DLD1 (cell line): ENCODE results near the gene SHQ1.
"Not testable (repeated sequence)": the region's sequence is repeated elsewhere in the genome, so short reads cannot be mapped to it uniquely, and the experiment has no call there.

Source experiments
- in situ Hi-C: cut with HindIII; loops from 2 replicates; pipeline ENCODE4 v1.10.0; 2017; ENCODE audit warnings: low sequenced_read_pairs

SHQ1 gene

DNA sequence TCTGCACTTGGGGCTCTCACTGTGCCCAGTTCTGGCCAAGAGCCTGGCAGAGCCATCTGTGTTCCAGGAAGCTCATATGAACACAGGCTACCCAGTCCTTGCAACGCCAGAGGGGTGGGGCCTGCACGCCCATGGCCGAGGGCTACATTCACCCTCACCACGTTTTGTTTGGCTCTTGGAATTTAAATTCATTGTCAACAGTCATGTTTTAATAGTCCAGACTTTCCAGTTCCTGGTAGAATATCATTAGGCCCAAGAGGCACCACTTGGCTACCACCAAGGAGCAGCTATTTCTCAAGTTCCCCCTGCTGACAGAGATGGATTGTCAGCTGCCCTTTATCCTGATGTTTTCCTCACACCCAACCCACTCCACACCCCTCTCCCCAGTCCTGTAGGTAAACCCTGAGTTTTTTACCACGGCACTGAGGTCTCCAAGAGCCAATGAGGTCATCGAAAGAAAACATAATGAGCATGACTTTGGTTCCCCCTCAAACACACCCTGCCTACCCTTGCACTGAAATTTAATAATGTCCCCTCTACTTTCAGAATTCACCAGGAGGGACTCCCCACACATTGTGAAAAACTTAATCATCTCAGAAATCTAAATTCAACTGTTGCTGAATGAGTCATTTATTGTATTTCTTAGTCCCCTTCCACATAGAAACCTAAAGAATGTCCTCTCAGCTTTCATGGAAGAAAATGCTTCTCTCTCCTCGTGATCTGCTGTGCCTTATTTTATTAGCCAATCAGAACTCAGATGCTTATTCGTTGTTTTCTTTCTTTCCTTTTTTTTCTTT, 125.1 kb downstream of the SHQ1 start:
- in situ Hi-C loops = no loop called here

DNA sequence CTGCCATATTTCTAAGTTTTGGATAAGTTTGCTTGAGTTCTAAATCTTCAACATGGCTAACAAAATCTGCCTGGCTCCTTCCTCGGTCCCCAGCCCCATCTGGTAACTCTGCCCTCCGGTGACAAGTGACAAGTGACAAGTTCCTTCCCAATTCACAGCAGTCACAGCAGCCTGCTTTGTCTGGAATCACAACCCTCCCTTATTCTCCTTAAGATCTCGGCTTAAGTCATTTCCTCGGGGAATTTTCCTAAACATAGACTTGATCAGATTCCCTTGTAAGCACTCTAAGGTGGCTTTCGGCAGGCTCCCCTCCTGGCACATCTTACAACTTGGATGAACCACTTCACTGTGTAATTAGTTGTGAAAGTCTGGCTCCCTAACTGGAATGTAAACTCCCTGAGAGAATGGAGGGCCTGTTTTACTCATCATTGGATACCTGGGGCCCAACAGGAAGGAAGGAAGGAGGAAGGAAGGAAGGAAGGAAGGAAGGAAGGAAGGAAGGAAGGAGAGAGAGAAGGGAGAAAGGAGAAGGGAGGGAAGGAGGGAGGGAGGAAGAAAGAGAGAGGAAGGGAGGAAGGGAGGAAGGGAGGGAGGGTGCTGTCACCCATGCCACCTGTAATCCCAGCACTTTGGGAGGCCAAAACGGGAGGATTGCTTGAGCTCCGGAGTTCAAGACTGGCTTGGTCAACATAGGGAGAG, 126.4 kb downstream of the SHQ1 start:
- in situ Hi-C loops = no loop called here

DNA sequence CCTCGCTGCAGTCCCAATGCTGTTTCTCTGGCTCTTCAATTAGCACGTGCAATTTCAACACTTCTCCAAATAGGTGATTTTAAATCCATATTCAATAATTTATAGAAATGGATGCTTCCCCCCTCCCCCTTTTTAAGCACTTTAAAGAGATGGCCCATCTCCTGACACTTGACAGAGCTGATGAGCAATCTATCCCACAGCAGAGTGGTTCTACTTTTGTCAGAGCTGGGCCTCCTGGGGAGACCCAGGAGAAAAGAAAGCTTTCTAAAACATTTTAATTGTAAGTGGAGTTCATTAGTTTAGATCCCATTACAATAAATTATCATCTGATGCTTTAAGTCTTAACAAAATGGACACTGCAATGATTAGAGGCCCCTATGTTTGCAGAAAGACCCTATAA, 127.7 kb downstream of the SHQ1 start:
- in situ Hi-C loops = no loop called here

GRCh38 chr3:72719137-72719536, 129.1 kb downstream of the SHQ1 start:
- in situ Hi-C loops = no loop called here

GRCh38 chr3:72714135-72714534, 134.1 kb downstream of the SHQ1 start:
- in situ Hi-C loops = not testable (repeated sequence)

DNA sequence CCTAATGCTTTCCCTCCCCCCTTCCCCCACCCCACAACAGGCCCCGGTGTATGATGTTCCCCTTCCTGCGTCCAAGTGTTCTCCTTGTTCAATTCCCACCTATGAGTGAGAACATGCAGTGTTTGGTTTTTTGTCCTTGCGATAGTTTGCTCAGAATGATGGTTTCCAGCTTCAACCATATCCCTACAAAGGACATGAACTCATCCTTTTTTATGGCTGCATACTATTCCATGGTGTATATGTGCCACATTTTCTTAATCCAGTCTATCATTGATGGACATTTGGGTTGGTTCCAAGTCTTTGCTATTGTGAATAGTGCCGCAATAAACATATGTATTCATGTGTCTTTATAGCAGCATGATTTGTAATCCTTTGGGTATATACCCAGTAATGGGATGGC, 137.8 kb downstream of the SHQ1 start:
- in situ Hi-C loops = not testable (repeated sequence)

DNA sequence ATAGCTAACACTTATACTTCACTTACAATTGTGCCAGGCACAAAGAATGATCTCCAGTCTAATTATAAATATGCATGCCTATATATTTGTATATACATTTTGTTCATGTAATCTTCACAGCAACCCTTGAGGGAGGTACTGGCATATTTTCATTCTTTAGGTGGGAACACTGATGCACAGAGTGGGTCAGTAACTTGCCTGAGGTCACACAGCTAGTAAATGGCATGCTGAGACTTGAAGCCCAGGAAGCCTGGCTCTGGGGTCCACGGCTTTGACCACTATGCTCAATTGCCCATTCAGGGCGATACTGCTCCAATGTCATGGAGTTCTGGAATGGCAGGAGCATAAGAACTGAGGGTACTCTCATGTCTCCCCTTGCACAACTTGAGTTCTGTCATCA, 139.8 kb downstream of the SHQ1 start:
- in situ Hi-C loops = no loop called here

GRCh38 chr3:72702997-72703396, 145.2 kb downstream of the SHQ1 start:
- in situ Hi-C loops = no loop called here

DNA sequence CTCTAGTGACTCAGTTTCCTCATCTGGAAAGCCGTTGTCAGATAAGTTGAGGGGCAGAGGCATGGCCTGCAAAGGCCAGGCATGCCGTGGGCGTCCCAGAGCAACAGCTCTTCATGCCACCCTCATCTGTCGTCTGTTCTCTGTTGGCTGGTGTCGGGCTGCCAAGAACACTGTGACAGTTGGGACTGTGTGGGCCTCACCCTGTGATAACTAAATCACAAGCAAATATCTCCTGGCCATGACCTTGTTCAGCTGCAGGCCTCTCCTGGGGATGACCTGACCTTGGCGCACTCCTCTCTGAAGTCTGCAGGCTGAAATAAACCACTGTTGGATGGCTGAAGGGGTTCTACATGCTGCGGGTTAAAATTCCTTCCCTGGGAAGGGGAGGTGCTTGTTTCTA, 145.9 kb downstream of the SHQ1 start:
- in situ Hi-C loops = no loop called here

DNA sequence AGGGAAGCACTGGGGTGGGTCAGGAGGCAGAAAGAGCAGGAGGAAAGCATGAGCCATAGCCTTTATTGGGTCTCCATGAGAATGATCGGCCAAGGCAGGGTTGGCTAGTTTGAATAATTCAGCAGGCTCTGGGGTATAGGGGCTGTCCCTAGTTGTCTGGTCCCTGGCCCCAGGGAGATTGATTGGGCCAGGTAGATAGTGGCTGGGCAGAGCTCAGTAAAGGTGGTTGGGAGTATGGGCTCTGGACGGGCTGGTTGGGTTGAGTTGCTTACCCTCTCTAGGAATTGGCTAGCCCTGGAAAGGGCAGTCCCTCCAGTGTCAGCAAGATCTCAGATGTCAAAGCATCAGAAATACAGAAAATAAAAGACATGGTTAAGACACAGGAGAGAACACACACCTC, 148.1 kb downstream of the SHQ1 start:
- in situ Hi-C loops = no loop called here

- in situ Hi-C loops = no loop called here
These were observed 148.6 kb downstream of the SHQ1 start for GRCh38 chr3:72699631-72700030.
